Activated CD4-positive, alpha-beta T cell treated with anti-CD3 and anti-CD28 coated beads, Interleukin-10, Interleukin-2, amounts not matched to agents 100 ng/mL and 50 ng/mL, durations not matched to agents 16 hours and 8 hours (primary cell): ENCODE measurements around the gene GPX6.
"Not testable (repeated sequence)": the region's sequence is repeated elsewhere in the genome, so short reads cannot be mapped to it uniquely, and the experiment has no call there.

ENCODE experiments used
- DNase-seq: peaks from one replicate; pipeline ENCODE4 v3.0.0-alpha.2; 2020

The GPX6 gene

GRCh38 chr6:28523241-28523622, 7.6 kb upstream of the GPX6 start:
- peak; percentile 8 for DNase-seq

GRCh38 chr6:28522594-28523240, 7.1 kb upstream of the GPX6 start:
- DNase-seq, result no peak

GRCh38 chr6:28517964-28518363, 2.4 kb upstream of the GPX6 start:
- DNase-seq, result no peak

GRCh38 chr6:28512387-28512786, 3.2 kb downstream of the GPX6 start:
- DNase-seq, result not testable (repeated sequence)

DNA sequence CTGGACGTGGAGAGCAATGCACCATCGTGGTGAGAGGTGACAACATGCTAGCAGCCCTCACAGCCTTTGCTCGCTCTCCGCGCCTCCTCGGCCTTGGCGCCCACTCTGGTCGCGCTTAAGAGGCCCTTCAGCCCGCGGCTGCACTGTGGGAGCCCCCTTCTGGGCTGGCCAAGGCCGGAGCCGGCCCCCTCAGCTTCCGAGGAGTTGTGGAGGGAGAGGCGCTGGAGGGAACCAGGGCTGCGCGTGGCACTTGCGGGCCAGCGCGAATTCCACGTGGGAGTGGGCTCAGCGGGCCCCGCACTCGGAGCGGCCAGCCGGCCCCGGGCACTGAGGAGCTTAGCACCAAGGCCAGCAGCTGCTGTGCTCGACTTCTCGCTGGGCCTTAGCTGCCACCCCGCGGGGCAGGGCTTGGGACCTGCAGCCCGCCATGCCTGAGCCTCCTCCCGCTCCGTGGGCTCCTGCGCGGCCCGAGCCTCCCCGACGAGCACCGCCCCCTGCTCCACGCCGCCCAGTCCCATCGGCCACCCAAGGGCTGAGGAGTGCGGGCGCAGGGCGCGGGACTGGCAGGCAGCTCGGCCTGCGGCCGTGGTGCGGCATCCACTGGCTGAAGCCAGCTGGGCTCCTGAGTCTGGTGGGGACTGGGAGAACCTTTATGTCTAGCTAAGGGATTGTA, 3.8 kb downstream of the GPX6 start:
- no peak for DNase-seq

DNA sequence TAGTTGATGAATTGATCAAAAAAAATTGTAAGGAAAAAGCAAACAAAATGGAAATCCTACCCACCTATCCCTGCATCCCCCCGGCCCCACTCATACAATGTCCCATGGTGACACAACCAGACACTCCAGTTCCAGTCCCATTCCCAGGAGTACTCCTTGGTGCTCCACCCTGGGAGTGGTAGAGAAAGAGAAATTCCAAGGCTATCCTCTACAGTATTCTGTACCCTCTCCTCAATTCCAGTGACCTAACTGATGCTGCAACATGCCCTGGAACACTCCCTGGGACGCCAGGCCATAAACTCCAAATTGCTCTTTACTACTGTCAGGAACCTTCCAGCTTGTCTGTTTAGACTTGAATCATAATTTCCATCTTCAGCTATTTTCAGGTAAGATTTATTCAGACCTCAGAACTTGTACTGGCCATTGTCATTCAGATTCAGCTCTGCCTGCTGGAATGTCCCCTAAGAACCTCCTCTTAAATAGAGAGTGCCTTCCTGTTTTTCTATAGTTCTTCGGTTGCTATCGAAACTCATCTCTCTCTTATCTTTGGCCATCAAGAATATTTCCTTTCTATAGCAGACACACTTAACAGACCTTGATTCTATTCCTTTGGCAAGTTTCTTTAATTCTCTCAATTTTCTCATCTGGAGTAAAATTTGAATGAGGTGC, 8.7 kb downstream of the GPX6 start:
- no peak for DNase-seq

DNA sequence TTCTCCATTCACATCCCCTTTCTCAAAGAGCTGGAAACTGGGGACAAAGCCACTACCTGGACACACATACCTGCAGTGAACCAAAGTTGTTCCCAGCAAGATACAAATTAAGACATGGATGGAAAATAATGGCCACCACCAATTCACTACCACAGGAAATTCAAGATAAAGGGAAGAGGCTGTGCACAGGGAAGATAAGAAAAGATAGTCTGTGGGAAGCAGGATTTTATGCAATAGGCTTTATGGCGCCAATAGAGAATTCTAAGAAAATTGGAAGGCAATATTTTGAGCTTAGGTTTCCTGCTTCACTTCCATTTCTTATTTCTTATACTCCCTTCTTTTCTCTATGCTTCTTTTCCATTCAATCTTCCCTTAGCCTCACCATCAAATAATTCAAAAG, 9.9 kb downstream of the GPX6 start:
- DNase-seq, result no peak

- DNase-seq, result not testable (repeated sequence)
These were observed 12.8 kb downstream of the GPX6 start for GRCh38 chr6:28502709-28503305.

GRCh38 chr6:28502136-28502535, 13.5 kb downstream of the GPX6 start:
- not testable (repeated sequence) for DNase-seq

DNA sequence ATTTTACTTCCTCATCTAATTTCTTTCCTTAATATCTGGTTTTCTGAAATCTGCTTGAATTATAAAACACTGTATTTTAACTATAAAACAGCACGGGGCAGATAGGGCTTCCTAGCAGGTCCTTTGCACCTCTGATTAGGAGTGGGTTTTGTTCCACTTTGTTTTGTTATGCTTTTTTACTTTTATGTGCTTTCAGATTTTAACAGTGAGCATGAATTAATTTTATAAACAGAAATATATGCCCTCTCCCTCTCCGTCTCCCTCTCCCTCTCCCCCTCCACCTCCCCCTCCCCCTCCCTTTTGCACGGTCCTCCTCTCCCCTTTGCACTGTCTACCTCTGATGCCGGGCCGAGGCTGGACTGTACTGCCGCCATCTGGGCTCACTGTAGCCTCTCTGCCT, 14.3 kb downstream of the GPX6 start:
- no peak for DNase-seq

DNA sequence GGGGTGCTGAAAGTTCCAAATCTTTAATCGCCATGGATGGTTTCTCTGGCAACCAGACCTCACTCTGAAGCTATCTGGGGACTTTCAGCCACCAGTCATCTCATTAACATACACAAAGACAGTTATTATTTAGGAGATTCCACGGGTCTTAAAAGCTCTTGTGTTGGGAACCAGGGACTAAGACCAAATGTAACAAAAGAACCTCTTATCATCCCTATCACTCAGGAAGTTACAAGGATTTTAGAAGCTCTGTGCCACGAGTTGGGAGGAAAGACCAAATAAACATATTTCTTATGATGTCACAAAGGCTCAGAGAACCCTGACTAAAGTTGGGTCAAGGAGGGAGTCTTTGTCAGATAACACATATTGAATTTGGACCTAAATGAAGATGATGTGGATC, 17.7 kb downstream of the GPX6 start:
- DNase-seq, result no peak

DNA sequence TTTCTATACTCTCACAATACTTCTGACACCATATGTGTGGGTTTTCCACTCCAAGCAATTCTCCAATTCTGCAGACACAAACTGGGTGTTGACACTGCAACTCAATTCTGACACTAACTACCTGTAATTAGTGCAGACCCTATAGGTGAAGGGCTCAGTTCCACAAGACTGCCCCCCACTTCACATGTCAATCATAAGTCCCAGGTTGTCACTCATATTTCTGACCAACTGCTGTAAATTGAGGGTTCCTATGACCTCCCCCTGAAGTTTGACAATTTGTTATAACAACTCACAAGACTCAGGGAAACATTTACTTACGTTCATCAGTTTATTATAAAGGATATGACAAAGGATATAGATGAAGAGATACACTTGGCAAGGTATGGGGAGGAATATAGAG, 18.3 kb downstream of the GPX6 start:
- DNase-seq, result no peak

DNA sequence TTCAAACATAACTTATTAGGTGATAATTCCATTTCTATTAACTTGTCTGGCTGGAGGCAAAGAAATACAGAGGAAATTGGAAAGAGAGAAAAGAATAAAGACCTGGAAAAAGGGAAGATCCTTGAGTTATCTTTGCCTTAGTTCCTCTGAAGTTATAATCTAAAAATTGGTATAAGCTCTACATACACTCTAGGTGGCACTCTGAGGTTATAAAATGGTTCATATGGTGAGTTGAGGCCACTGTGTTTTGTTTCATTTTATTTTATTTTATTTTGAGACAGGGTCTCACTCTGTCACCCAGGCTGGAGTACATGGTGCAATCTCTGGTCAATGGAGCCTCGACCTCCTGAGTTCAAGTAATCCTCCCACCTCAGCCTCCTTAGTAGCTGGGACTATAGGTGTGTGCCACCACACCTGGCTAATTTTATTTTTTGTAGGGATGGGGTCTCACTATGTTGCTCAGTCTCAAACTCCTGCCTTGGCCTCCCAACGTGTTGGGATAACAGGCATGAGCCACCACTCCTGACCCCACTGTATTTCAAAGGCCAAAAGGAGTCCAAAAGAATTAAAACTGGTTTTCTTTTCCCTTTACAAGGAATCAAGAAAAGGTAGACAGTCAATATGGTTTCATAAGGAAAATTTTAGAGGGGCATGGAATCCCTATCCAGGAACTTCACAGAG, 19.4 kb downstream of the GPX6 start:
- DNase-seq, result no peak

GRCh38 chr6:28491984-28492317, 23.6 kb downstream of the GPX6 start:
- DNase-seq, result no peak

GRCh38 chr6:28490205-28490890, 25.2 kb downstream of the GPX6 start:
- DNase-seq, result no peak

DNA sequence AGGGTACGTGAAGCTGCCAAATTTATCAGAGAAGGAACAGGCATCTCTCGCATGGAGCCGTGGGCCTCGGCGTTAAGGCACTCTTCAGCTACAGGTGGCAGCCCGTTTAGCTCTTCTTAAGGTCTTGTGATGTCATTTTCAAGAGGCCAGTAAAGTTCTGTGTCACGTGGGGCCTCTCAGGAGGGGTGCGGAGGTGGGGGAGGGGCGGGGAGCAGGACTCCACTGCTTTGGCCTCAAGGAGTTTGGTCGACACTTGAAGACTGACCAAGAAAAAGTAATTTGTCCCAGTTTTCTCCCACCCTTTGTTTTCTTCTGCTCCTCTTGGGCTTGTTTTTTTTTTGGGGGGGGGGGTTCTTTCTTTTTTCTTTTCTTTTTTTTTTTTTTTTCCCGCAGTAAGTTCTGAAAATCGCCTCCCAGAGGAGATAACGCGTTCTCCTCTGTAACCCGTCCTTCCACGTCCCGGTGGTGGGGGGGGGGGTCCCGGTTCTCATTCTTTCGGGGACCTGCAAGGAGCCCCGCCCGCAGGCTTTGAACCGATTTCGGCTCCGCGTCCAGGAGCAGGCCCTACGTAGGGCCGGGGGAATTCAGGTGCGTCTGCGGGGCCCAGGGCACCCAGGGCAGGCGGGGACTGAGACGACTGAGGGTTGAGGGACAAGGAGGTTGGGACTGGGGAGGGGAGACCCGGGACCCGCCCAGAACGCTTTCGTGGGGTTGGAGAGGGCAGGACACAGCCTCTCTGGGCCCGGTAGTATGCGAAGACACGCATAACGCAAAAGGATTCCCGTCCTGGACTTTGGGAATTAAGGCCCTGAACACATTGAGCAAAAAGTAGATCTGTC, 26.0 kb downstream of the GPX6 start:
- DNase-seq, result peak; percentile 77

GRCh38 chr6:28488916-28489365, 26.7 kb downstream of the GPX6 start:
- DNase-seq, result peak; percentile 84

DNA sequence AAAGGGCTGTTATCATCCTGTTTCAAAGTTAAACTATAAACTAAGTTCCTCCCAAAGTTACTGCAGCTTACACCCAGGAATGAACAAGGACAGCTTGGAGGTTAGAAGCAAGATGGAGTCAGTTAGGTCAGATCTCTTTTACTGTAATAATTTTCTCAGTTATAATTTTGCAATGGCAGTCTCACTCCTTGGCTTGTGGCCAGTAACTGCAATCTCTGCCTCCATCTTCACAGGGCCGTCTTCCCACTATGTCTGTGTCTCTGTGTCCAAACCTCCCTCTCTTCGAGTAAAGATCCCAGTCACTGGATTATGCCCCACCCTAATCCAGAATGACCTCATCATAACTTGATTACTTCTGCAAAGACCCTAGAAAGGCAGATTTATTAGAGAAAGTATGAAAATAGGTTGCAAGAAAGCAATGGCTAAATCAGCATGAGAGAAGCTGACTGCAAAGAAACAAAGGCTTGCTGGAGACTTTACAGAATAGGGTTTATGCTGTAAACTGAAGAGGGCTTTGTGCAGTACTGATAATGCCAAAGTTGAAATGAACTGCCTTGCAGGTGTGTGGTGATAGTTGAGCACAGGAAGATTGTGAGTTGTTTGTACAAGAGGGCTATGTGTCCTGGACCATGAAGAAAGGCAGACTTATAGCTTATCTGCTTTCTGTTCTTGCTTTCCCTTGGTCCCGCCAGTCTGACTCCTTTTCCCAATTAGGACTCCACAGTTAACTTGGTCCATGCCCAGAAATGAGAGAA, 28.4 kb downstream of the GPX6 start:
- DNase-seq, result no peak

GRCh38 chr6:28486533-28486932, 29.1 kb downstream of the GPX6 start:
- DNase-seq, result no peak

DNA sequence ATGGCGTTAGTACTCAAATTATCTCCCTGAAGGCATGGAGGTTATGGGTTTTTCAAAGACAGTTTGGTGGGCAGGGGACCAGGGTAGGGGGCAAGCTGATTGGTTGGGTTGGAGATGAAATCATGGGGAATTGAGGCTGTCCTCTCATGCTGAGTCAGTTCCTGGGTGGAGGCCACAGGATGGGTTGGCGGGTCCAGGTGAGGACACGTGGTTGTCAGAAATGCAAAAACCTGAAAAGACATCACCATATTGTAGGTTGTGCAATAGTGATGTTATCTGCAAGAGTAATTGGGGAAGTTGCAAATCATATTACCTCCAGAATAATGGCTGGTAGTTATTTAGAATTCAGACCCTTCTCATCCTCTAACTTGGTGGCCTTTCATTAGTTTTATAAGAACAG, 30.1 kb downstream of the GPX6 start:
- DNase-seq, result no peak
